Measurements from ENCODE around the gene C1orf21.

C1orf21 gene

DNA sequence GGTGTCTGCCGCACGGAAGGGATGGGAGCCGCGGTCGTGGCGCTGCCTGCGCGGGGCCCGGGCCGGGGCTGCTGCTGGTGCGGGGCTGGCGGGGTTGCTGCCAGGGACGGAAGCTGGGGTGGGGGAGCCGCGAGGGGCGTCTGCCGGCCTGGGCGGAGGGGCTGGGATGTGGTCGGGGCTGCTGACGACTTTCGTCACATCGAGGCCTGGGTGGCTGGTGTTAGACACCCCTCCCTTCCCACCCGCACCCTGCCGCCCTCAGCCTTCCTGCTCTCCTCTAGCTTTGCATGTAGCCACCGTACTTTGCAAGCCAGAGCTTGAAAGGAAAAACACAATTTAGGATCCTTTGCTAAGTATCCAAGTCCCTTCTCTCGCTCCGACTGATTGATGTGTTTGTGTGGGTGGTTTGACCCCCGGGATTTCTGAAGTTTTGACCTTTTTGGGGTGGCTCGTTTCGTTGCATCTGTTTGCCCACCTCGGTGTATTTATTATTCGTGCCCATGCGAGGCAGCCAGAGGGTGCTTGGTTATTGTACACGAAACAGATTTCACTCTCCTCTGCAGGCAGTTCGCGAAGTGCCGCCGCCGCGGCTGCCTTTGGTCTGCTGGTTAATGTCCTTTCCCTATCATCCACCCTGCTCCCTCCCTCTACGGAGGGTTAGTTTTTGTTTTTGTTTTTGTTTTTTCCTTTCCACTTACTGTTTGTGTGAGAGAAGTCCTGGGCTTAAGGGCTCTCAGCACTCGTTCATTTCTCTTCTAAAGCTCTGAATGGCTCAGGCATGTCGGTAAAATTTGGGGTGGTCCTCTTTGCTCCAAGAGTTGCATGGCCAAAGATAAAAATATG, 868 bp downstream of the C1orf21 start:
- peak; percentile 55 for DNase-seq

DNA sequence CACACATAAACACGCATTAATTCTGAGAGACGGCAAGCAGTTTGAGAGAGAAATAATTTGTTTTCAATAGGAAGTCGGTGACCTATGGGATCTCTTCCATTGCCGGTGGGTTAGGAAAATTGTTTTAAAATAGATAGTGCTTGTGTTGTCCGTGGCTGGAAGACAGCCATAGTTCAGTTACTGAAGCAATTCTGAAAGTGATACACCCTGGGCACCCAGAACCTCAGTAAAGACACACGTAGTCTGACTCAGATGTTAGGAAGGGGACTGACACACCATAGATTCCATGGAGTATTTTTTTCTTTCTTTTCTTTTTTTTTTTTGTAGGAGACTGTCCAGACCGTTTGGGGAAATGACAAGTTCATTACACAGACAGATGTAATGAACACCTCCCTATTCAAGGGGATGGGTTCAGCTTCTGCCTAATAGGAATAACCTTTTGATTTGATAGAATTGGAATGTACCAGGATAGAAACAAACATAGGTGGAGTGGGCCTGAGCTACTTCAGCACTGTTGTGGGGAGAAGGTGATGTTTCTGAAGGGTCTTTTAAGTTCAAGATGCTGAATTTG, 1.6 kb downstream of the C1orf21 start:
- peak; percentile 38 for DNase-seq

DNA sequence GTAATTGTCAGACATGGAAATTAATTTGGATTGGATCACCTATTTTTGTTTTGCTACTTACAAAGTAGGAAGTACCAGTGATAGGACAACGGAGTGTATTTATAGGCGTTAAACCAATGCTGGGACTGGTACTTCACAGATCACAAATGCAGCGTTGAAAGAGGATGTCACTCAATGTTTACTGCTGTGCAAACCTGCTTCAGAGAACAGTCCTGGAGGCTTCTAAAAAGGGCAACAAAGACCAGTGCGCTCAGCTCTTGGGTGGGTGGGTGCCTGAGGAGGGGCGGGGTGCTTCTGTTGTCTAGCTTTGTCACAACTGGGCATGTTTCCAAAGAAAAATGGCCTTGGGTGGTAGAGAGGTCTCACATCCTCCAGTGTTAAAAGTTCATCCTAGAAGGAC, 2.1 kb downstream of the C1orf21 start:
- DNase-seq: peak; percentile 55

DNA sequence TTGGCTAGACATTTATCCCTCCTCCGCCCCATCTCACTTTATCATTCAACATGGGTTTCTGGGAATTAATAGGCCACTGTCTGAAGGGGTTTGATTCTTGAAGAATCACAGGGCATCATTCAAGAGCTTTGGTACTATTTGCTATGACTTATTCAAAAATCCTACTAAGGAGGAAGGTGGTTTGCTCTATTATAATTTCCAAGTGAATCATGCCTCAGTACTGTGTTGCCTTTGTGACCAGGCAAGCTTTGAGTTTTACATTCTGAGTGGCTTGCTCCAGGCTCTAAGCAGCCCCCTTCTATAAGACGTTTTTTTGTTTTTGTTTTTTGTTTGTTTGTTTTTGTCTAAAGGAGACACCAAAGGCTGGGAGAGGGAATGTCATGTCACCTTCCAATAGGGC, 2.6 kb downstream of the C1orf21 start:
- no peak for DNase-seq

DNA sequence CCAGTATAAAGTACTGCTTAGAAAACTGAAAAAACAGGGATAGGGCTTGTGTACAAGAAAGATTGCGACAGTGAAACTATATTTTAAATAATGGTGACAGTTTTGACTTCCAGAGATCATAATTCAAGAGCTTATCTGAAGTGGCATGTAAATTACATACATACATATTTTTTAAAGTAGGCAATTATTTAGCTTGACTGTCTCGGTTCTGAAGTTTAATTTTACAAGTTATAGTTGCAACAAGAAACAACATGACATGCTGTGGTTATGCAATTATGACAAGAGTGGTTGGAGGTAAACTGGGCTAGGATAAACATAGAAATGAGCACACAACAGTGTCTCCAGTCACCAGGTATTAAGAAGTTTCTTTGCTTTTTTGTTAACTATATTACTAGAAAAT, 4.1 kb downstream of the C1orf21 start:
- no peak for DNase-seq

DNA sequence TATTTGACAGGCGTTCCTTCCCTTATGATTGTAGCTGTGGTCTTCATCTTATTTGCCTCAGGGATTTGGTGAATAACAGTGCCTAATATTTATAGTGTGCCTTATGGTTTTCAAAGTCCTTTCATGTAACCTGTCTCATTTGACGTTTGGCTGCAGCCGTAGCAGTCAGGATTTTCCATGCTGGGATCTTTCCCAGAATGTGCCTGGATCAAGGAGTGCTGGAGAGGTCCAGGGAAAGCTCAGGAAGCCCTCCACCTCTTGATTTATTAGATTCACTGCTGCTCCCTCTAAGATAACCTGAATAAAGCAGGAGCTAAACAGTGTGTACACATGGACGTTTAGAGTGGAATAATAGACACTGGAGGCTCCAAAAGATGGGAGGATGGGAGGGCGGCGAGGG, 5.2 kb downstream of the C1orf21 start:
- no peak for DNase-seq

DNA sequence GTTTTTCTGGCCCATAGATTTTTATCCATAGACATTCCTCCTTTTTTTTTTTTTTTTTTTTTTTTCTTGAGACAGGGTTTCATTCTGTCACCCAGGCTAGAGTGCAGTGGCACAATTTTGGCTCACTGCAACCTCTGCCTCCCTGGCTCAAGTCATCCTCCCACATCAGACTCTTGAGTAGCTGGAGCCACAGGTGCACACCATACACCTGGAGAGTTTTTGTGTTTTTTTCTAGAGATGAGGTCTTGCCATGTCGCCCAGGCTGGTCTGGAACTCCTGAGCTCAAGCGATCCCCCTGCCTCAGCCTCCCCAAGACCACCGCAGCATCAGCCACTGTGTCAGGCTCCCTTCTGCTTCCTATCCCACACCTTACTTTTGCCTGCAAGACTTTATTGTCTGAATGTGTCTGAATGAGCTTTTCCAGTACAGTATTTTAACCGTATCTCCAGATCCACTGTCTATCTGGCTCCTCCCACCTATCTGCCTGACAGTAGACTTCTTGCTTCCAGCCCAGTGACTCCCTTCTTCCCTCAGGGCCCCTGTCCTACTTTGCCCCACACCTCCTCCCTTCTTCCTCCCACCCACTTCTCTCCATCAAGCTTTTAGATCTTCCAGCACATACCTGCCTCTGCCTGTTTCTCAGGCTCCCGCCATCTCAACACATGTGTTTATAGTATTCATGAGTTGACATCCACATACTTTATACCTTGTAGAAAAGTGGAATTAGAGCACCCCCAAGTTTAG, 6.1 kb downstream of the C1orf21 start:
- no peak for DNase-seq

DNA sequence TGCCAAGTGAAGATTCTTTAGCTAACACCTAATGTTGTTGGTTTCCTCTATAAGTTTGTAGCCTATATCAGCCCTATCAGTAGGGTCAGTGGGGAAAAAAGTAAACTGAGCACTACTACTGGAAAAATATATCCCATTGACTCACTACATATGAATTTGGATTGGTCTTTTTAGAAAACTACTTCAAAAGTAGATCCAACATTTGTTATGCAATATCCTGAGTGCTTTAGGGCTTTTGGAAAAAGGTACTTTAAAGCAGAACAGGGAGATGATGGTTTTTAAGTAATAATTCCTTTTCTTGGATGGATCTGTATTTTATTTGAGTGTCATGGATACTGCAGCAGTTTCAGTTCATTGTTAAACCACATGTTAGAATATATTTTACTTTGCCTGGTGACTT, 7.1 kb downstream of the C1orf21 start:
- no peak for DNase-seq

DNA sequence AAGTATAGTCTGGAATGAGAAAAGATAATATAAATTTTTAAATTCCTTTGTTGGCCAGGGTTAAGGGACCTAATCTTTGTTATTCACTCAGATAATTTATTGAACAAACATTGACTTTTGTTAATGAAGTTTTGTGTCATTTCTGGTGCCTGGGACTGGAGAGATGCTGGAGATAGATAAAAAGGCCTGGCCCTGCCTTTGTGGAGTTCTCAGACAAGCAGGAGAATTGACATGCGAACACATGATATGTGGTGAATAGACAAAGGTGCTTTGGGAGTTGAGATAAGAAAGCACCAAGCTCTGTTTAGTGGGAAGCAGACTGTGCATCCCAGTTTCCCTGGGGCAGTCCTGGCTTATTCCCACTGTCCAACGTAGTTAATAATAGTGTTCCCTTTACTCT, 8.5 kb downstream of the C1orf21 start:
- no peak for DNase-seq

DNA sequence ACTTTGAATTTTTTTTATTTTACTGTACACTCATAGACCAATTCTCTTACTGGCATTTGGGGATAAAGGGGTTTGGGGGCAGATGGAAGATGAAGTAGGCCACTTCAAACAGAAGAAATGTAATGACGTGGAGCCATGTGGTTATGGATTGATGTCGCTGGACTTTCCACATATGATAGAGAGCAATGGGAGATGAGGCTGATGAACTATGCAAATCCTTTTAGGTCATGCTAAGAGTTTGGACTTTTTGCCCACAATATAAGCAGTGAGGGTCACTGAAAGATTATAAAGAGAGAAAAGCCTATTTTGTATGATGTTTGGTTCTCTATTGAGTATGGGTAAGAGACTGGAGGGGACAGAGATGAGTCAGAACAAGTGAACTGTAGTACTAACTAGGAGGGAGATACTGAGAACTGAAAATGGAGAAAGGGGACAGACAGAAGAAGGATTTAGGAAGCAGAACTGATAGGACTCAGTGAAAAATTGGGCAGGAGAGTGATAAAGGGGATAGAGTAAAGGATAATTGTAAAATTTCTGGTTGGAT, 9.2 kb downstream of the C1orf21 start:
- no peak for DNase-seq

DNA sequence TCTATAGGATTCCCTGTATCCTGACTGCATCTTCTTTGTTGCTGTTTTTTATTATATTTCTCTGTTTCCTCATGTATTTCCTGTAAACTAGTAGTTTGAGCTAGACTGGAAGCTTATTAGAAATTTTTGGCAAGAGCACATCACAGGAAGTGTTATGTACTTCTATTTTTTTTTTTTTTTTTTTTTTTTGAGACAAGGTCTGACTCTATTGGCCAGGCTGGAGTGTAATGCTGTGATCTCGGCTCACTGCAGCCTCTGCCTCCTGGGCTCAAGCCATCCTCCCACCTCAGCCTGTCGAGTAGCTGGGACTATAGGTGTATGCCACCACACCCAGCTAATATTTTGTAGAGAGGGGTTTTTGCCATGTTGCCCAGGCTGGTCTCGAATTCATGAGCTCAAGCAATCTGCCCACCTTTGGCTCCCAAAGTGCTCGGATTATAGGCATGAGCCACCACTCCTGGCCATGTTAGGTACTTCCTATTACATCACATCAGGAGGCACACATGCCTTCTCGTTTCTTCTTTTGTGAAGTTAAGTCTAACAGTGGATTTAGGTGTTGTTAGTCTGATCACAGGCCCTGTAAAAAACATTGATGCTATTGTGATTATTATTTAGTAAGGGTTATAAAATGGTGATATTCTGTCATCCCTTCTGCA, 12.5 kb downstream of the C1orf21 start:
- DNase-seq: no peak

DNA sequence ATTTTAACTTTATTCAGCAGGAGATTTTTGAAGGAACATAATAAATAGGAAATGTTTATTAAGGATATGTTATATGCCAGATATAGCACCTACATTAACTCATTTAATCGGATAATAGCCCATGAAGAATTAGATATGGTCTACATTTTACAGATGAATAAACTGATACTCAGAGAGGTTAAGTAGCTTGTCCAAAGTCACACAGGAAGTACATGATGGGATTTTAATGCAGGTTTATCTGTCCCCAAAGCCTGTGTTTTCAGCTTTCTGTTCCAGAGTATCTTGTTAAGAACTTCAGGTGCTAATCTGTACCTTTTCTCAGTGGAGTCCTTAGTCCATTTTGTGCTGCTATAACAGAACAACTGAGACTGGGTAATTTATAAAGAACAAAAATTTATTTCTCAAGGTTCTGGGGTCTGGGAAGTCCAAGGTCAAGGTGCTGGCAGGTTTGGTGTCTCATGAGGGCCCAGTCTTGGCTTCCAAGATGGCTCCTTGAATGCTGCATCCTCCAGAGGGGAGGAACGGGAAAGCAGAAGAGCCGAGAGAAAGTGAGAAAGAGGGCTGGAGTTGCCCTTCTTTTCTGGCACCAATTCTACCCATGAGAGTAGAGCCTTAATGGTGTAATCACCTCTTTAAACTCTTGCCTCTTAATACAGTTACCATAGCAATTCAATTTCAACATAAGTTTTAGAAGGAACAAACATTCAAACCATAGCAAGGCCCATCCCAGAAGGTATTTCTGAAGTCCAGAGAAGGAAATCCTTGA, 17.3 kb downstream of the C1orf21 start:
- no peak for DNase-seq

DNA sequence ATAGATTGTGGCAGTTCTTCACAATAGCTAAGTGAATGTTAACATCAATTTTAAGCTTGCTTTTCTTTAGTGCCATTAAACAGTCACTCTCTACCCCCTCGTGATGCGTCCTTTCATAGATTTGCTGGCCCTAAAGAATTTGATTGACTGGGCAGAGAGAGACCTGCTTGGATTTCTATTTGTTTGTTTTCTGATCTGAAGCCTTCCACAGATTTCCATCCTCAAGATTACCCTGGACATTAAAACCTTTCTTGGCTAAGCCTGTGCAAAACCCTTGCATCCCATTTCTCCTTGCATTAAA, 17.8 kb downstream of the C1orf21 start:
- no peak for DNase-seq

DNA sequence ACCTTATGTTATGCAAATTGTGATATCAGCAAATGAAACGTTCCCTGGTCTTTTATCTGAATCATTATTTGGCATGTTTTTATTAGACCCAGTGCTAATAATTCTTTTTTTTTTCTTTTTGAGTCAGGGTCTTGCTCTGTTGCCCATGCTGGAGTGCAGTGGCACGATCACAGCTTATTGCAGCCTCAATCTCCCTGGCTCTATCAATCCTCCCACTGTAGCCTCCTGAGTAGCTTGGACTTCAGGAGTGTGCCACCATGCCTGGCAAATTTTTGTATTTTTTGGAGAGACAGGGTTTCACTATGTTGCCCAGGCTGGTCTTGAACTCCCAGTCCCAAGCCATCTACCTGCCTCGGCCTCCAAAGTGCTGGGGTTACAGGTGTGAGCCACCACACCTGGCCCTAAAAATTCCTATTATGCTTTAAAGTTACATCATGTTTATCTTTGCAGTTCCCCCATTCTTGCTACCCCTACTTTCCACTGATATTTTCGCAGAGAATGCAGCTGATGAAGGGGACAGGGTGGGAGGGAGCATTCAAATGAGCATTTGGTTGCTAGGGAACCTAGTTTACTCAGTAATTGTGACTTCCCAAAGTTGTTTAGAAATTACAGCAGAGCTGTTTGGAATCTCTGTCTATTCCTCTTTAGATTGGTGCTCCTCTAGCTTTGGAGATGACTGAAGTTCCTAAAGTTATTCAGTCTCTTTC, 18.4 kb downstream of the C1orf21 start:
- no peak for DNase-seq

DNA sequence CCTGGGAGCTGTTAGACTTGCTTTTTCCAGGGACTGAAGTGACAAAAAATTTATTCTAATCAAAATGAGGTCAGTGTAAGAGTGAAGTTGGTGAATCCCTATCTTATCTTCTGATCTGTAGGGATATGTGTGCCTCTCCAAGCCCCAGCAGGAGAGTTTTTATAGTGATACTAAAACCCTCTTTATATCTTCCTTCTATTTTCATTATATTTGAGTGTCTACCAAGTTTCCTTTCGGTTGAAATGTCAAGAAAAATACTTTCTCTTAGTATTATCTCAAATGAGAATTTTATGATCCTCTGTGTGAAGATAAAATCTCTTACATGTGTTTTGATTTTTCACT, 18.9 kb downstream of the C1orf21 start:
- DNase-seq: no peak

DNA sequence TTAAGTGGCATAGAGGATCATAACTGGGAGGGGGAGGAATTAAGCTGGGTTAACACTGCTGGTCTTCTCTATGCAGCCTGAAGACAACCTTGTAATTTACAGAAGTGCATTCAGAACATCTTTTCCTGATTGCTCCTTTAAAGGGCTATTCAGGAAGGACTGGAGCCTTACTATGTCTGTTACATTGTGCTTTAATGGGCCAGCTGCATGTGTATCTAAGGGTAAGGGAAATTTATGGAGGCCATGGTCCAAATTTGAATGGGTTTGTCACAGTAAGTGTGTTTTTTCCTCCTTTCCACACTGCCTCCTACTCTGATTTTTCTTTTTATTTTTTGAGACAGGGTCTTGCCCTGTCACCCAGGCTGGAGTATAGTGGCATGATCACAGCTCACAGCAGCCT, 19.6 kb downstream of the C1orf21 start:
- DNase-seq: no peak

DNA sequence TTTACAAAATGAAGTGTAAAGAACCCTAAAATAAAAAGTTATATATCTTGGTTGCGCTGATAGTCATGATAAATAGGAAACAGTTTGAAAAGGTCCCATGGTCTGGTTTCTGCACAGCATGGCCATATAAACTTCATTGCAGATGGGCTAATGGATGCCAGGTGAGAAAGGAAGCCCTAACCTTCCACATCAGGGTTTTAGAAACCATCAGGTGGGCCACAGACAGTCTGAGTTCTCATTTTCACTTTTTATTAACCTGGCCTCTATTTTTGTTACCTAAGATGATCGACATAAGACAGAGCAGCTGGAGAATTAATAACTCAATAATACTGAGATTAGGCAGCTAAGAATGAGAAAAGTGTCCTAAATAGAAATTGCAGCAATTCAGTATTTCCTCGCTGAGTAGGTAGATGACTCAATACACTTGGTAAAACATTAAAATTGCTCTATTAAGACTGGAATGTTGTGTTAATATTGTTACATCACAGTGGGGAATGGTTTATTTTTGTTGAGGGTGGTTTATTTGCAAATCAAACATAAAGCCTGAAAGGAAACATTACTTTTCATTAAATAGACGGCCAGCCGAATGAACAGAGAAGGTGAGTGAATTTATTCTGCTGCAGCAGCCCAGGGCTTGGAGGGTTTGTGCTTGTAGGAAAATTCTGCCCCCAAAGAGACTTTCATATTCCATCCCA, 21.1 kb downstream of the C1orf21 start:
- no peak for DNase-seq

DNA sequence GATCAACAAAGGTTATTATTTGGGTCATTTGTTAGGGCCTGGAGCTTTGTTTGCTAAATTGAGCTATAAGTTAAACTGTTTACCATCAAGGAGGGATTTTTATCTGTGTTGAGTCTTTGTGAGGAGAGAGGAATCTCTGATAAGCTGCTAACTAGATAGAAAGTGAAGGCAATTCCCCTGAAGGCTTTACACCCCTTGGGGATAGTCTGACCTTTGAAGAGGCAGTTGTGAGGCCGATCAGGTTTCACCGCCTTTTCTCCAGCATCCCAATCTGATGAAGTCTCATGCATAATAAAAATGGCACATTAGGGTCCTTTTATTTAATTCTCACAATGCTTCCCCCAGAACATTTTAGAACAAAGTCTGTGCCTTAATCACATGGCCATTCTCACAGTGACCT, 21.8 kb downstream of the C1orf21 start:
- no peak for DNase-seq

DNA sequence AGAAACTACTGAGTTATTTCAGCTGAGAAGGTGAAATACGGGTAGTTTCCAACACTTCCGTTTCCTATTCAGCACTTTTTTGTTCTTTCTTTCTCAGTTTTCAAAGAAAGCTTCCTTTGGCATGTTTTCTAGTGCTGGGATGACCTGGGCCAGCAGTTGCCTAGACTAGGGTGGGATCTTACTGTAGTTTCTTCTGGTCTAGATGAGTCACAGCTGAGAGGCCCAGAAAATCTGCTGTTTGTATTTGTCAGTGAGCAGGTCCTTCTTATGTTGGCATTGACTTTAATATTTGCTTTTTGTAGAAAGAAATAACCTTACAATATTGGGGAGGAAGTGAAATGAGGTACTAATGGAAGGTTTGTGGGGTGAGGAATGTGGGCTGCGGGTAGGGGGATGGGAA, 22.2 kb downstream of the C1orf21 start:
- DNase-seq: no peak

DNA sequence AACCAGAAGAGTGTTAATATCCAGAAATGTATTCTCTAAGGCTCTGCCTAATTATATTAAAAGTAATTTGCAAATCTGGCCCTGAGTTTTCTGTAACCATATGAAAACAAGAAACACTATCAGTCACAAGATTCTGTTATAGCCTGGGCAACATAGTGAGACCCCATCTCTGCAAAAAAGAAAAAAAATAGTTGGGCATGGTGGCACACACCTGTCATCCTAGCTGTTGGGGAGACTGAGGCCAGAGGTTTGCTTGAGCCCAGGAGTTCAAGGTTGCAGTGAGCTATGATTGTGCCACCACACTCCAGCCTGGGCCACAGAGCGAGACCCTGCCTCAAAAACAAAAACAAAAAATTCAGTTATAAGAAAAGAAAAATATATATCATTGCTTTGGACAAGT, 25.6 kb downstream of the C1orf21 start:
- DNase-seq: no peak

DNA sequence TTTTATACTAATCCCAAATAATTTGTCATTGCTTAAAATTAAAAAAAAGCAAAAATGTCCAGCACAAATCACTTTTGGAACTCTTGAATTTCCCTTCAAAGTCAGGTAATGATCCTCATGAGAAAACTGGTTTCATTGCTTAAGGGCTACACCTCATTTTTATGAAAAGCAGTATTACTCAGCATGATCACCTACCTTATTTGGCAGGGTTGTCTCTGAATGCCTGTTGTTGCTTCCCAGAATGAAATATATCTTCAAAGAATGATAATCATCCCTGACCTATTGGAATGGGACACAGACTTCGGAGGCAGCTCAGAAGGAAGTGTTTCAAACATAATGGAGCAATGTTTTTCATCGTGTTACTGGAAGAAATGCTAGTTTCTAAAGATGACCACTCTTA, 29.7 kb downstream of the C1orf21 start:
- DNase-seq: no peak

DNA sequence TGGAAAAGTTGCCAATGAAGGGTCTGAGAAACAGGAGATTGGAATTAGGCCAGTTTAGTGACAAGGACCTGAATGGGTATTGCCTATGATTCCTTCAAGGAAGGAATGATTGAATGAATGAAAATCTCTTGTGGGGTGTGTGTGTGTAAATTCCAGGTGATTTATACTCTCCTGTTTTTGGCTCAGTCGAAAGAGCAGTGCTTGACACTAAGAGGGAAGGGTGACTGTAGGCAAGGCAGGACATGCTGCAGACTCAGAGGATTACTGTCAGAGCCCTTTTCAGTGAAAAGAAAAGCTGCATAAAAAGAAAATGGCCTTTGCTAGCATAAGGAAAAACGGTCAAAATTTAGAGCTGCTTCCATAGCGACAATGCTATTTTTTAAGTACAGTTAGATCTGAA, 30.1 kb downstream of the C1orf21 start:
- no peak for DNase-seq

Measured in hematopoietic multipotent progenitor cell treated with erythropoietin and hydrocortisone succinate and interleukin-3 and kit ligand, for 6 days (in vitro differentiated cells).